ENCODE data around the gene GPR153. TPM values are rescaled to one million over a fixed set of nuclear protein-coding genes. Genes with fewer than 3 reads are reported as not detected.

Gene GPR153
- total RNA-seq, 1 experiment from 2014 or later, result 3.4 TPM

GRCh38 chr1:6282577-6283270 is 21.8 kb upstream of the GPR153 start:
- DNase-seq, result no peak
- Histone ChIP-seq H4K20me1 (ENCODE audit: insufficient read depth, low read depth, low read length) (no peaks in the 10 kb centered on the region), H3K9ac (ENCODE audit: low read length) (no peak overlapping the region), H3K79me2 (ENCODE audit: low read length) (no peaks in the 10 kb centered on the region), H3K9me3 (ENCODE audit: low read length) (no peaks in the 10 kb centered on the region), H3K9me2 (replicated peaks; ENCODE audit: insufficient read depth, low read length) (no peaks in the 10 kb centered on the region), H3K4me1 (ENCODE audit: low read length) (peaks cover 8% of the 10 kb centered on the region), H3K27ac (ENCODE audit: low read length) (no peak overlapping the region), H3K27me3 (ENCODE audit: low read length) (no peaks in the 10 kb centered on the region), H3K36me3 (ENCODE audit: insufficient read depth, low read length) (no peaks in the 10 kb centered on the region), H2AFZ (ENCODE audit: low read length) (no peak overlapping the region), H3K4me2 (ENCODE audit: low read depth, low read length, poor library complexity, severe bottlenecking) (no peak overlapping the region), H3K4me3 (ENCODE audit: low read length) (no peak overlapping the region)

GRCh38 chr1:6281511-6282402 is 20.9 kb upstream of the GPR153 start:
- Histone ChIP-seq H4K20me1 (ENCODE audit: insufficient read depth, low read depth, low read length) (no peaks in the 10 kb centered on the region), H3K27me3 (ENCODE audit: low read length) (no peaks in the 10 kb centered on the region), H3K27ac (ENCODE audit: low read length) (no peak overlapping the region), H3K4me3 (ENCODE audit: low read length) (no peak overlapping the region), H3K9me2 (replicated peaks; ENCODE audit: insufficient read depth, low read length) (no peaks in the 10 kb centered on the region), H3K4me1 (ENCODE audit: low read length) (peaks cover 8% of the 10 kb centered on the region), H2AFZ (ENCODE audit: low read length) (no peak overlapping the region), H3K9ac (ENCODE audit: low read length) (no peak overlapping the region), H3K4me2 (ENCODE audit: low read depth, low read length, poor library complexity, severe bottlenecking) (no peak overlapping the region), H3K36me3 (ENCODE audit: insufficient read depth, low read length) (no peaks in the 10 kb centered on the region), H3K9me3 (ENCODE audit: low read length) (no peaks in the 10 kb centered on the region), H3K79me2 (ENCODE audit: low read length) (no peaks in the 10 kb centered on the region)
- DNase-seq, result no peak

- Histone ChIP-seq H3K4me1 (ENCODE audit: low read length) (peaks cover 8% of the 10 kb centered on the region), H3K9me2 (replicated peaks; ENCODE audit: insufficient read depth, low read length) (no peaks in the 10 kb centered on the region), H3K27ac (ENCODE audit: low read length) (no peak overlapping the region), H4K20me1 (ENCODE audit: insufficient read depth, low read depth, low read length) (no peaks in the 10 kb centered on the region), H3K36me3 (ENCODE audit: insufficient read depth, low read length) (no peaks in the 10 kb centered on the region), H3K9me3 (ENCODE audit: low read length) (no peaks in the 10 kb centered on the region), H3K4me3 (ENCODE audit: low read length) (no peak overlapping the region), H2AFZ (ENCODE audit: low read length) (no peak overlapping the region), H3K27me3 (ENCODE audit: low read length) (no peaks in the 10 kb centered on the region), H3K79me2 (ENCODE audit: low read length) (no peaks in the 10 kb centered on the region), H3K4me2 (ENCODE audit: low read depth, low read length, poor library complexity, severe bottlenecking) (no peak overlapping the region), H3K9ac (ENCODE audit: low read length) (no peak overlapping the region)
- DNase-seq, result no peak
These were observed 20.0 kb upstream of the GPR153 start for GRCh38 chr1:6280761-6281451.

GRCh38 chr1:6279613-6280383 is 18.9 kb upstream of the GPR153 start:
- H3K9ac ChIP-seq (ENCODE audit: low read length), result no peak overlapping the region

GRCh38 chr1:6279066-6279465 is 18.2 kb upstream of the GPR153 start:
- Histone ChIP-seq H4K20me1 (ENCODE audit: insufficient read depth, low read depth, low read length) (no peaks in the 10 kb centered on the region), H3K79me2 (ENCODE audit: low read length) (no peaks in the 10 kb centered on the region), H3K4me1 (ENCODE audit: low read length) (no peaks in the 10 kb centered on the region), H3K9ac (ENCODE audit: low read length) (no peak overlapping the region), H3K27me3 (ENCODE audit: low read length) (no peaks in the 10 kb centered on the region), H3K9me3 (ENCODE audit: low read length) (no peaks in the 10 kb centered on the region), H3K4me2 (ENCODE audit: low read depth, low read length, poor library complexity, severe bottlenecking) (no peak overlapping the region), H3K9me2 (replicated peaks; ENCODE audit: insufficient read depth, low read length) (no peaks in the 10 kb centered on the region), H2AFZ (ENCODE audit: low read length) (no peak overlapping the region), H3K36me3 (ENCODE audit: insufficient read depth, low read length) (no peaks in the 10 kb centered on the region), H3K4me3 (ENCODE audit: low read length) (no peak overlapping the region), H3K27ac (ENCODE audit: low read length) (no peak overlapping the region)
- no peak for DNase-seq

More at GRCh38 chr1:6279613-6280383, 18.9 kb upstream of the GPR153 start:
- no peak overlapping the region for H2AFZ ChIP-seq (ENCODE audit: low read length)
- no peaks in the 10 kb centered on the region for H3K79me2 ChIP-seq (ENCODE audit: low read length)
- H3K27ac ChIP-seq (ENCODE audit: low read length), result no peak overlapping the region
- H3K4me3 ChIP-seq (ENCODE audit: low read length), result no peak overlapping the region
- no peak for DNase-seq
- no peaks in the 10 kb centered on the region for H3K27me3 ChIP-seq (ENCODE audit: low read length)
- no peaks in the 10 kb centered on the region for H3K36me3 ChIP-seq (ENCODE audit: insufficient read depth, low read length)
- H3K9me3 ChIP-seq (ENCODE audit: low read length), result no peaks in the 10 kb centered on the region
- H3K9me2 ChIP-seq (replicated peaks; ENCODE audit: insufficient read depth, low read length), result no peaks in the 10 kb centered on the region
- H3K4me1 ChIP-seq (ENCODE audit: low read length), result peaks cover under 1% of the 10 kb centered on the region
- H4K20me1 ChIP-seq (ENCODE audit: insufficient read depth, low read depth, low read length), result no peaks in the 10 kb centered on the region
- H3K4me2 ChIP-seq (ENCODE audit: low read depth, low read length, poor library complexity, severe bottlenecking), result no peak overlapping the region

GRCh38 chr1:6278263-6278662 is 17.4 kb upstream of the GPR153 start:
- H3K9ac ChIP-seq (ENCODE audit: low read length), result no peak overlapping the region
- H4K20me1 ChIP-seq (ENCODE audit: insufficient read depth, low read depth, low read length), result no peaks in the 10 kb centered on the region
- no peak overlapping the region for H2AFZ ChIP-seq (ENCODE audit: low read length)
- no peak overlapping the region for H3K4me3 ChIP-seq (ENCODE audit: low read length)
- no peak overlapping the region for H3K27ac ChIP-seq (ENCODE audit: low read length)
- H3K79me2 ChIP-seq (ENCODE audit: low read length), result no peaks in the 10 kb centered on the region
- H3K4me1 ChIP-seq (ENCODE audit: low read length), result no peaks in the 10 kb centered on the region
- H3K4me2 ChIP-seq (ENCODE audit: low read depth, low read length, poor library complexity, severe bottlenecking), result no peak overlapping the region
- H3K9me2 ChIP-seq (replicated peaks; ENCODE audit: insufficient read depth, low read length), result no peaks in the 10 kb centered on the region
- no peaks in the 10 kb centered on the region for H3K9me3 ChIP-seq (ENCODE audit: low read length)
- no peaks in the 10 kb centered on the region for H3K36me3 ChIP-seq (ENCODE audit: insufficient read depth, low read length)
- no peak for DNase-seq
- H3K27me3 ChIP-seq (ENCODE audit: low read length), result no peaks in the 10 kb centered on the region

- H2AFZ ChIP-seq (ENCODE audit: low read length), result no peak overlapping the region
- no peaks in the 10 kb centered on the region for H3K79me2 ChIP-seq (ENCODE audit: low read length)
- H4K20me1 ChIP-seq (ENCODE audit: insufficient read depth, low read depth, low read length), result no peaks in the 10 kb centered on the region
- H3K9ac ChIP-seq (ENCODE audit: low read length), result no peak overlapping the region
- H3K27me3 ChIP-seq (ENCODE audit: low read length), result no peaks in the 10 kb centered on the region
- H3K27ac ChIP-seq (ENCODE audit: low read length), result no peak overlapping the region
- H3K4me3 ChIP-seq (ENCODE audit: low read length), result no peak overlapping the region
- H3K4me2 ChIP-seq (ENCODE audit: low read depth, low read length, poor library complexity, severe bottlenecking), result no peak overlapping the region
- H3K4me1 ChIP-seq (ENCODE audit: low read length), result no peaks in the 10 kb centered on the region
- no peak for DNase-seq
- H3K36me3 ChIP-seq (ENCODE audit: insufficient read depth, low read length), result no peaks in the 10 kb centered on the region
- H3K9me2 ChIP-seq (replicated peaks; ENCODE audit: insufficient read depth, low read length), result no peaks in the 10 kb centered on the region
- H3K9me3 ChIP-seq (ENCODE audit: low read length), result no peaks in the 10 kb centered on the region
These were observed 16.1 kb upstream of the GPR153 start for GRCh38 chr1:6276811-6277555.

Data from Karpas-422 (cell line).